ENCODE measurements around the gene DAAM2.

GRCh38 chr6:39952167-39952566 is 160.0 kb downstream of the DAAM2 start:
- TF ChIP-seq GATA3 (IDR thresholded peaks at IDR 0.05; ENCODE audit: low read depth, low read length) (no peak), GATA2 (IDR thresholded peaks at IDR 0.05; ENCODE audit: low read depth, low read length) (no peak)

All from SH-SY5Y (cell line).